Adrenal gland (tissue), 12 donors: ENCODE results near the gene RAB3B. TPM values are rescaled to one million over a fixed set of nuclear protein-coding genes. Genes with fewer than 3 reads are reported as not detected.
"Not testable (repeated sequence)": the region's sequence is repeated elsewhere in the genome, so short reads cannot be mapped to it uniquely, and the experiment has no call there.

Source experiments
- DNase-seq, 7 donors: peaks; one replicate each; pipeline ENCODE4 v3.0.0-alpha.2; 2019 to 2020
- H3K27ac ChIP-seq, 5 donors: fragments of 200-600 bp; sonication (generic) in 4 of 5; 1 replicate in 3 of 5; 2 replicates in 2 of 5; pipeline versions ENCODE4 v1.5.1 to v1.8.0; 2016 to 2020; ENCODE audit warnings: mild to moderate bottlenecking in 1 of 5
- H3K27me3 ChIP-seq: fragments of 200-600 bp; 2 replicates; pipeline ENCODE4 v1.8.0; 2021
- H3K36me3 ChIP-seq, 2 donors: fragments of 200-600 bp; replicated peaks in 1 of 2; 1 replicate in 1 of 2; 2 replicates in 1 of 2; pipeline versions ENCODE4 v1.5.1 to v1.8.0; 2018 to 2022
- H3K4me1 ChIP-seq, 2 donors: fragments of 200-600 bp; replicated peaks in 1 of 2; 1 replicate in 1 of 2; 2 replicates in 1 of 2; pipeline versions ENCODE4 v1.5.1 to v1.8.0; 2018 to 2021
- H3K4me3 ChIP-seq, 4 donors: fragments of 200-600 bp; sonication (generic) in 3 of 4; one replicate each; pipeline ENCODE4 v1.5.1; 2016 to 2018
- H3K9me3 ChIP-seq, 3 donors: fragments of 200-600 bp; sonication (generic) in 1 of 3; replicated peaks in 1 of 3; 1 replicate in 2 of 3; 2 replicates in 1 of 3; pipeline versions ENCODE4 v1.5.1 to v1.8.0; 2016 to 2021
- POLR2A ChIP-seq, 2 donors: fragments of 450-650 bp; IDR thresholded peaks; one replicate each; pipeline ENCODE4 v1.6.1; 2017; ENCODE audit warnings: antibody characterized with exemption in 2 of 2, mild to moderate bottlenecking in 2 of 2, moderate library complexity in 1 of 2
- whole genome bisulfite sequencing, 4 donors: extraction: QIAGEN DNeasy Blood & Tissue Kit in 2 of 4; methylation state at CpG; one replicate each; pipeline versions ENCODE4 v1.1.5 to v1.1.7; 2013 to 2017; 5-methylcytosine and 5-hydroxymethylcytosine counted together
- intact Hi-C, 2 donors: fragments of 100-400 bp; cut with DNase I; formaldehyde crosslinking; loops; one replicate each; pipeline versions ENCODE4 v1.14.1 to v1.15.0; 2022 to 2023
- polyA plus RNA-seq, 3 donors: library from polyadenylated mRNA; stranded (reverse); fragments of 200-250 nt in 2 of 3; fragments of 350-450 nt in 1 of 3; fragmentation: Illumina TruSeq in 1 of 3; extraction: RNeasy Lipid Tissue Mini Kit (QIAGEN cat#74804) in 1 of 3; gene quantifications; one replicate each; pipeline ENCODE4 v1.2.3, GENCODE V29; 2013 to 2014
- total RNA-seq, 9 donors: library from RNA; depleted of rRNA in 4 of 9; stranded (reverse); fragments of >200 nt in 4 of 9; fragments of 120-200 nt in 1 of 9; fragmentation: NEBNext Ultra II Directional in 1 of 9; extraction: Animal tissue kit (Norgen Biotek cat#: 25700) in 1 of 9; gene quantifications; one replicate each; pipeline versions ENCODE4 v1.1.0 to v1.2.4, GENCODE V29; 2013 to 2023
- TF ChIP-seq, protein P1 (sequence below), 6 experiments: fragments of 450-650 bp in 4 of 6; fragments of 200-600 bp in 2 of 6; sonication (generic) in 1 of 6; IDR thresholded peaks; 1 replicate in 5 of 6; 2 replicates in 1 of 6; pipeline versions ENCODE4 v1.5.1 to v1.8.0; 2016 to 2021; ENCODE audit warnings: antibody characterized with exemption in 6 of 6, mild to moderate bottlenecking in 2 of 6, moderate library complexity in 1 of 6
- donor health status: healthy with polysubstance abuse.
- donor health status: Bipolar disorder and iron deficiency.
- donor health status: DM: yes; HTN: yes; CAD: no.
- donor health status: DM: no; HTN: no; CAD: no.
- donor health status: DM: no; HTN: no; CAD: no.
- donor health status: DM: yes; HTN: yes; CAD: no.

RAB3B gene
- total and polyA plus RNA-seq, 12 donors, result 0.20 to 9.2 (median 2.1) TPM

DNA sequence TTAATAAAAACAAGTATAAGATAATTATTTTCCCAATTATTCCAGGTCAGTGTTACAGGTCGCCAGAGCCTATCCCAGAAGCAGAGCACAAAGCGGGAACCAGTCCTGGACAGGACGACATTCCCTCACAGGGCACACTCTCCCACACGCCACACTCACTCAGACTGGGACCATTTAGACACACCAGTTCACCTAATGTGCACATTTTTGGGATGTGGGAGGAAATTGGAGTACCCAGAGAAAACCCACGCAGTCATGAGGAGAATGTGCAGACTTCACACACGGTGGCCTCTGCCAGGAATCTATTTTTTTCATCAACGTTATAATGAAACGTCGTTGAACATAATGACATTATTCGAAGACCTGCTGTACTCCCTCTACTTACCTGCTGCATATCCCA lies 91.5 kb downstream of the RAB3B start:
- no peak overlapping the region for H3K27ac ChIP-seq
- H3K4me1 ChIP-seq, result no peaks in the 10 kb centered on the region
- peaks cover 3% of the 10 kb centered on the region for H3K27me3 ChIP-seq
- no peaks in the 10 kb centered on the region for H3K36me3 ChIP-seq
- no peak for TF ChIP-seq POLR2A (IDR thresholded peaks at IDR 0.05)
- TF ChIP-seq, protein P1, sequence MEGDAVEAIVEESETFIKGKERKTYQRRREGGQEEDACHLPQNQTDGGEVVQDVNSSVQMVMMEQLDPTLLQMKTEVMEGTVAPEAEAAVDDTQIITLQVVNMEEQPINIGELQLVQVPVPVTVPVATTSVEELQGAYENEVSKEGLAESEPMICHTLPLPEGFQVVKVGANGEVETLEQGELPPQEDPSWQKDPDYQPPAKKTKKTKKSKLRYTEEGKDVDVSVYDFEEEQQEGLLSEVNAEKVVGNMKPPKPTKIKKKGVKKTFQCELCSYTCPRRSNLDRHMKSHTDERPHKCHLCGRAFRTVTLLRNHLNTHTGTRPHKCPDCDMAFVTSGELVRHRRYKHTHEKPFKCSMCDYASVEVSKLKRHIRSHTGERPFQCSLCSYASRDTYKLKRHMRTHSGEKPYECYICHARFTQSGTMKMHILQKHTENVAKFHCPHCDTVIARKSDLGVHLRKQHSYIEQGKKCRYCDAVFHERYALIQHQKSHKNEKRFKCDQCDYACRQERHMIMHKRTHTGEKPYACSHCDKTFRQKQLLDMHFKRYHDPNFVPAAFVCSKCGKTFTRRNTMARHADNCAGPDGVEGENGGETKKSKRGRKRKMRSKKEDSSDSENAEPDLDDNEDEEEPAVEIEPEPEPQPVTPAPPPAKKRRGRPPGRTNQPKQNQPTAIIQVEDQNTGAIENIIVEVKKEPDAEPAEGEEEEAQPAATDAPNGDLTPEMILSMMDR (IDR thresholded peaks at IDR 0.05), result no peak
- WGBS, 4 donors, result 66 to 78% (median 71%) methylated on average over 10 of the region's 10 CpGs
- H3K9me3 ChIP-seq, result no peaks in the 10 kb centered on the region
- intact Hi-C loops, result loop anchor here (5.0 kb wide), 2 partner anchors 98 to 103 kb away; no protein-coding TSS in a partner anchor
- DNase-seq, result no peak
- H3K4me3 ChIP-seq, result no peak overlapping the region

DNA sequence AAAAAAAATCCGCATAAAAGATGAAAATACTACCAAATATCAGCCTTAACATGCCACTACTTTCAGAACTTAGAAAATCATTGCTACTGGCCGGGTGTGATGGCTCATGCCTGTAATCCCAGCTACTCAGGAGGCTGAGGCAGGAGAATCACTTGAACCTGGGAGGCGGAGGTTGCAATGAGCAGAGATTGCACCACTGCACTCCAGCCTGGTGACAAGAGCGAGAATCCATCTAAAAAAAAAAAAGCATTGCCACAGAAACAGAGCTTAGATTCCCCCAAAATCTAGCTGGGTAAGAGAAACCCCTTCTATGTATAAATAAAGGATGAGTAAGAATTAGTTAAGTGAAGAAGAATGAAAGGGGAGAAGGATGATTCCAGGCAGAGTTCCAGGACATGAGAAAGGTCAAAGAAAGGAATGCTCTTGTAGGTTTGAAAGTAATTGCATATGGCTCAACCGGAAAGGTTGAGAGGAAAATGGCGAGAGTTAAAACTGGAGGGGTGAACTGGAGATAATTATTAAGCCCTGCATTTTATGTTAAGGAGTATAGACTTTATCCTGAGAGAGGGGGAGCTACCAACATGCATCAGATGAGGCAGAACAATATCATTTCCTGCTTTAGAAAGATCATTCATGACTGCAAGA lies 92.3 kb downstream of the RAB3B start:
- Histone ChIP-seq H3K36me3 (no peaks in the 10 kb centered on the region), H3K27me3 (peaks cover 3% of the 10 kb centered on the region), H3K4me3 (no peak overlapping the region), H3K4me1 (no peaks in the 10 kb centered on the region), H3K9me3 (no peaks in the 10 kb centered on the region), H3K27ac (no peak overlapping the region)
- intact Hi-C loops, result loop anchor here (5.0 kb wide), 2 partner anchors 99 to 104 kb away; no protein-coding TSS in a partner anchor
- DNase-seq, result no peak
- 59 to 65% (median 62%) methylated on average over 6 of the region's 6 CpGs for WGBS, 4 donors
- no peak for TF ChIP-seq POLR2A (IDR thresholded peaks at IDR 0.05)
- TF ChIP-seq, protein P1 (IDR thresholded peaks at IDR 0.05), result no peak

DNA sequence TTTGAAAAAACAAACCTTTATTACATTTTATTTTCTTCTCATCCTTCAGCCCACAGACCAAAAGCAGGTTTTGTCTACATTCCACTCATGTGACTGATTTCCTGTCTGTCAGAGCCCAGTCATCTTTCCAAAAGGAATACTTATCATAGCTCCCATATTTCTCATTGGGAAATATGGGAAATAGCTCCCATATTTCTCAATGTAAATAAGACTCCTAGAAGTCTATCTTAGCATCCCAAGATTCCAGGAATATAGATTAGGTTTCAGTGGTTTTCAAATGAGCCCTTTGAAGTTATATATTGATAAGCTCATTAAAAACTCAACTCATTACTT lies 92.8 kb downstream of the RAB3B start:
- TF ChIP-seq POLR2A (IDR thresholded peaks at IDR 0.05), result no peak
- TF ChIP-seq, protein P1 (IDR thresholded peaks at IDR 0.05), result no peak
- Histone ChIP-seq H3K27me3 (peaks cover 3% of the 10 kb centered on the region), H3K9me3 (no peaks in the 10 kb centered on the region), H3K4me1 (no peaks in the 10 kb centered on the region), H3K27ac (no peak overlapping the region), H3K4me3 (no peak overlapping the region), H3K36me3 (no peaks in the 10 kb centered on the region)
- no peak for DNase-seq
- intact Hi-C loops, result loop anchor here (5.0 kb wide), 2 partner anchors 100 to 105 kb away; no protein-coding TSS in a partner anchor

DNA sequence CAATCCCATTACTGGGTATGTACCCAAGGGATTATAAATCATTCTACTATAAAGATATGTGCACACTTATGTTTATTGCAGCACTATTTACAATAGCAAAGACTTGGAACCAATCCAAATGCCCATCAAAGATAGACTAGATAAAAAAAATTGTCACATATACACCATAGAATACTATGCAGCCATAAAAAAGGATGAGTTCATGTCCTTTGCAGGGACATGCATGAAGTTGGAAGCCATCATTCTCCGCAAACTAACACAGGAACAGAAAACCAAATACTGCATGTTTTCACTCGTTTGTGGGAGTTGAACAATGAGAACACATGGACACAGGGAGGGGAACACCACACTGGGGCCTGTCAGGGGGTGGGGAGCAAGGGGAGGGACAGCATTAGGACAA lies 95.8 kb downstream of the RAB3B start:
- H3K27me3 ChIP-seq, result peaks cover 17% of the 10 kb centered on the region
- H3K4me1 ChIP-seq, H3K4me3 ChIP-seq, H3K9me3 ChIP-seq, DNase-seq, H3K36me3 ChIP-seq, H3K27ac ChIP-seq: not testable (repeated sequence)
- intact Hi-C loops, result loop anchor here (5.0 kb wide), 2 partner anchors 103 to 108 kb away; no protein-coding TSS in a partner anchor
- WGBS, 4 donors, result 61 to 78% (median 68%) methylated on average over 2 of the region's 2 CpGs
